H1 (cell line): ENCODE measurements around the gene TMEM245. TPM values are rescaled to one million over a fixed set of nuclear protein-coding genes. Genes with fewer than 3 reads are reported as not detected.

Experiments used
- CTCF ChIA-PET: fragments of 300-600 bp; sonication (Branson Sonifier 250); formaldehyde crosslinking; loops from one replicate; lab custom pipeline; 2021; ENCODE audit not compliant: partially characterized antibody; lab: Charles Lee
- POLR2A ChIA-PET: fragments of 300-600 bp; sonication (Branson Sonifier 250); formaldehyde crosslinking; loops from one replicate; lab custom pipeline; 2021; ENCODE audit warnings: inconsistent platforms; ENCODE audit not compliant: partially characterized antibody; lab: Charles Lee
- DNase-seq, 2 experiments: peaks; one replicate each; pipeline versions ENCODE4 v3.0.0 to v3.0.0-alpha.2; 2010 to 2022; ENCODE audit warnings: low spot score in 2 of 2, low read depth in 1 of 2, mixed read lengths in 1 of 2
- FAIRE-seq: peaks from 2 replicates; lab custom pipeline; 2011; peaks lifted over from hg19 to GRCh38; lab: Jason Lieb, UNC
- H2AFZ ChIP-seq: 2 replicates; pipeline ENCODE4 v1.8.1; 2012; ENCODE audit warnings: low read length, inconsistent platforms
- H2AK5ac ChIP-seq: 2 replicates; pipeline ENCODE4 v1.6.1; 2013; ENCODE audit warnings: low read depth, low read length
- H2BK120ac ChIP-seq: replicated peaks from 2 replicates; pipeline ENCODE3; 2013; ENCODE audit warnings: low read depth, low read length, inconsistent platforms
- H2BK12ac ChIP-seq: 2 replicates; pipeline ENCODE4 v1.6.1; 2013; ENCODE audit warnings: low read depth, low read length
- H2BK15ac ChIP-seq: 2 replicates; pipeline ENCODE4 v1.6.1; 2013; ENCODE audit warnings: low read length
- H2BK20ac ChIP-seq: 2 replicates; pipeline ENCODE4 v1.6.1; 2013; ENCODE audit warnings: low read length
- H2BK5ac ChIP-seq: 2 replicates; pipeline ENCODE4 v1.6.1; 2013; ENCODE audit warnings: low read depth, low read length
- H3K14ac ChIP-seq: 2 replicates; pipeline ENCODE4 v1.6.1; 2013; ENCODE audit warnings: inconsistent platforms; ENCODE audit not compliant: insufficient read length
- H3K18ac ChIP-seq: 2 replicates; pipeline ENCODE4 v1.6.1; 2013; ENCODE audit warnings: low read length; ENCODE audit errors: extremely low read depth
- H3K23ac ChIP-seq: 2 replicates; pipeline ENCODE4 v1.6.1; 2013; ENCODE audit warnings: inconsistent platforms; ENCODE audit not compliant: insufficient read length
- H3K23me2 ChIP-seq: 2 replicates; pipeline ENCODE4 v1.6.1; 2013; ENCODE audit warnings: low read depth, low read length
- H3K27ac ChIP-seq: 2 replicates; pipeline ENCODE4 v1.6.1; 2011; ENCODE audit warnings: low read depth, low read length, inconsistent platforms
- H3K27me3 ChIP-seq, 4 experiments: replicated peaks in 1 of 4; 1 replicate in 1 of 4; 2 replicates in 3 of 4; pipeline versions ENCODE4 v1.6.1 to v1.8.1; 2011 to 2013; ENCODE audit warnings: low read length in 3 of 4, mild to moderate bottlenecking in 3 of 4, inconsistent platforms in 2 of 4, mixed read lengths in 2 of 4, moderate library complexity in 1 of 4; ENCODE audit not compliant: control insufficient read depth in 3 of 4, insufficient read depth in 3 of 4; ENCODE audit errors: extremely low read depth in 1 of 4
- H3K36me3 ChIP-seq, 4 experiments: 2 replicates each; pipeline versions ENCODE4 v1.6.1 to v1.8.1; 2011 to 2013; ENCODE audit warnings: mild to moderate bottlenecking in 4 of 4, low read length in 3 of 4, moderate library complexity in 2 of 4, control low read depth in 1 of 4, inconsistent platforms in 1 of 4; ENCODE audit not compliant: insufficient read depth in 4 of 4, control insufficient read depth in 2 of 4
- H3K4ac ChIP-seq: replicated peaks from 2 replicates; pipeline ENCODE3; 2013; ENCODE audit warnings: low read length, low read depth, mixed read lengths, inconsistent platforms; ENCODE audit not compliant: insufficient read length
- H3K4me1 ChIP-seq, 4 experiments: replicated peaks in 1 of 4; 1 replicate in 1 of 4; 2 replicates in 3 of 4; pipeline versions ENCODE4 v1.6.1 to v1.8.1; 2011 to 2013; ENCODE audit warnings: low read length in 3 of 4, inconsistent platforms in 2 of 4, mixed read lengths in 1 of 4; ENCODE audit not compliant: insufficient read depth in 4 of 4, control insufficient read depth in 3 of 4
- H3K4me2 ChIP-seq, 2 experiments: 2 replicates each; pipeline versions ENCODE4 v1.6.1 to v1.8.1; 2011 to 2013; ENCODE audit warnings: low read depth in 2 of 2, low read length in 2 of 2, control low read depth in 1 of 2, inconsistent platforms in 1 of 2, mild to moderate bottlenecking in 1 of 2; ENCODE audit not compliant: insufficient read depth in 1 of 2
- H3K4me3 ChIP-seq, 4 experiments: fragments of 200-600, 300-600 bp in 1 of 4; sonication (generic), shearing (Covaris generic), sonication (Bioruptor Twin) in 1 of 4; 2 replicates each; pipeline versions ENCODE4 v1.5.1 to v1.8.1; 2011 to 2016; ENCODE audit warnings: low read length in 4 of 4, low read depth in 3 of 4, control low read depth in 2 of 4, inconsistent platforms in 2 of 4, mild to moderate bottlenecking in 2 of 4, mixed read lengths in 1 of 4, moderate library complexity in 1 of 4; ENCODE audit not compliant: insufficient read depth in 2 of 4; ENCODE audit errors: extremely low read depth in 1 of 4
- H3K56ac ChIP-seq: replicated peaks from 2 replicates; pipeline ENCODE3; 2013; ENCODE audit warnings: low read depth, mild to moderate bottlenecking, mixed read lengths, low read length, inconsistent platforms; ENCODE audit not compliant: insufficient read length
- H3K79me1 ChIP-seq: 2 replicates; pipeline ENCODE4 v1.6.1; 2013; ENCODE audit warnings: low read depth, low read length, control low read depth
- H3K79me2 ChIP-seq, 2 experiments: 2 replicates each; pipeline versions ENCODE4 v1.6.1 to v1.8.1; 2012 to 2013; ENCODE audit warnings: low read length in 2 of 2, mild to moderate bottlenecking in 2 of 2, inconsistent platforms in 1 of 2; ENCODE audit not compliant: insufficient read depth in 2 of 2, control insufficient read depth in 1 of 2
- H3K9ac ChIP-seq, 4 experiments: replicated peaks in 1 of 4; 1 replicate in 1 of 4; 2 replicates in 3 of 4; pipeline versions ENCODE4 v1.6.1 to v1.8.1; 2011 to 2013; ENCODE audit warnings: low read depth in 3 of 4, low read length in 3 of 4, control low read depth in 2 of 4, mild to moderate bottlenecking in 2 of 4, moderate library complexity in 2 of 4, inconsistent platforms in 1 of 4; ENCODE audit errors: extremely low read depth in 1 of 4
- H3K9me3 ChIP-seq, 2 experiments: 2 replicates each; pipeline versions ENCODE4 v1.6.1 to v1.8.1; 2012 to 2013; ENCODE audit warnings: mild to moderate bottlenecking in 2 of 2, moderate library complexity in 2 of 2, control low read depth in 1 of 2, inconsistent platforms in 1 of 2, low read depth in 1 of 2, low read length in 1 of 2, mixed read lengths in 1 of 2; ENCODE audit not compliant: insufficient read depth in 2 of 2
- H4K20me1 ChIP-seq, 2 experiments: replicated peaks in 1 of 2; 2 replicates each; pipeline versions ENCODE3 to v1.8.1; 2011 to 2013; ENCODE audit warnings: inconsistent platforms in 2 of 2, low read length in 2 of 2, mild to moderate bottlenecking in 1 of 2; ENCODE audit not compliant: insufficient read depth in 2 of 2, control insufficient read depth in 1 of 2
- H4K5ac ChIP-seq: 2 replicates; pipeline ENCODE4 v1.6.1; 2013; ENCODE audit warnings: low read length, low read depth, mixed read lengths, inconsistent platforms; ENCODE audit not compliant: insufficient read length
- H4K8ac ChIP-seq: 2 replicates; pipeline ENCODE4 v1.8.0; 2013; ENCODE audit warnings: mild to moderate bottlenecking, moderate library complexity, low read length, inconsistent platforms; ENCODE audit not compliant: insufficient read depth; ENCODE audit errors: extremely low read depth
- H4K91ac ChIP-seq: replicated peaks from 2 replicates; pipeline ENCODE3; 2013; ENCODE audit warnings: low read length, mixed read lengths, inconsistent platforms; ENCODE audit not compliant: insufficient read length
- BACH1 ChIP-seq: IDR thresholded peaks from 2 replicates; pipeline ENCODE4 v1.6.1; 2012; ENCODE audit warnings: low read length, improper control_type of control experiment
- BCL11A ChIP-seq, 2 experiments: IDR thresholded peaks; one replicate each; pipeline ENCODE4 v1.6.1; 2011; ENCODE audit warnings: low read depth in 2 of 2, low read length in 2 of 2, mild to moderate bottlenecking in 2 of 2
- CHD1 ChIP-seq: IDR thresholded peaks from 2 replicates; pipeline ENCODE4 v1.6.1; 2012; ENCODE audit warnings: low read depth, low read length, improper control_type of control experiment
- CREB1 ChIP-seq: IDR thresholded peaks from 2 replicates; pipeline ENCODE4 v1.6.1; 2012; ENCODE audit warnings: inconsistent platforms
- HDAC2 ChIP-seq, 2 experiments: fragments of 300-600 bp in 1 of 2; sonication (generic) in 1 of 2; IDR thresholded peaks; 2 replicates each; pipeline ENCODE4 v1.6.1; 2011 to 2012; ENCODE audit warnings: low read depth in 2 of 2, low read length in 2 of 2, mild to moderate bottlenecking in 2 of 2, moderate library complexity in 2 of 2, borderline replicate concordance in 1 of 2, inconsistent platforms in 1 of 2
- JUN ChIP-seq: IDR thresholded peaks from 2 replicates; pipeline ENCODE4 v1.6.1; 2011; ENCODE audit warnings: low read depth, mild to moderate bottlenecking, improper control_type of control experiment, low read length
- MAX ChIP-seq: IDR thresholded peaks from 2 replicates; pipeline ENCODE4 v1.6.1; 2012; ENCODE audit warnings: inconsistent platforms
- POLR2AphosphoS5 ChIP-seq: IDR thresholded peaks from 2 replicates; pipeline ENCODE4 v1.6.1; 2011; ENCODE audit warnings: low read depth, low read length
- RAD21 ChIP-seq, 2 experiments: IDR thresholded peaks in 1 of 2; conservative IDR thresholded peaks in 1 of 2; 2 replicates each; pipeline ENCODE4 v1.6.1; 2011; ENCODE audit warnings: low read depth in 2 of 2, low read length in 2 of 2, improper control_type of control experiment in 1 of 2, inconsistent platforms in 1 of 2, mild to moderate bottlenecking in 1 of 2, moderate library complexity in 1 of 2
- RFX5 ChIP-seq: IDR thresholded peaks from 2 replicates; pipeline ENCODE4 v1.6.1; 2011; ENCODE audit warnings: low read depth, low read length, improper control_type of control experiment, borderline replicate concordance
- RNF2 ChIP-seq: fragments of 200-900, 300-1000 bp; sonication (generic); IDR thresholded peaks from 2 replicates; pipeline ENCODE4 v1.7.1; 2016; ENCODE audit warnings: borderline replicate concordance, low read depth, mild to moderate bottlenecking, antibody characterized with exemption, low read length; ENCODE audit not compliant: poor library complexity, severe bottlenecking; ENCODE audit errors: missing control alignments
- SAP30 ChIP-seq: fragments of 300-600 bp; sonication (generic); IDR thresholded peaks from 2 replicates; pipeline ENCODE4 v1.7.1; 2012; ENCODE audit warnings: low read length, moderate library complexity, mild to moderate bottlenecking, inconsistent platforms; ENCODE audit not compliant: insufficient read depth, insufficient replicate concordance
- SUZ12 ChIP-seq: fragments of 200-600 bp; sonication (generic); IDR thresholded peaks from 2 replicates; pipeline ENCODE4 v1.6.1; 2012; ENCODE audit warnings: mild to moderate bottlenecking, inconsistent platforms, low read length, moderate library complexity, mixed read lengths
- TCF12 ChIP-seq: IDR thresholded peaks from 2 replicates; pipeline ENCODE4 v1.6.1; 2011; ENCODE audit warnings: low read depth, mild to moderate bottlenecking, low read length
- WGBS, 2 experiments: shearing (Covaris generic) in 1 of 2; methylation state at CpG; one replicate each; pipeline versions ENCODE4 v1.1.6 to v1.1.7; 2013 to 2015; ENCODE audit warnings: low lambda C conversion rate in 2 of 2, mixed read lengths in 2 of 2, inconsistent platforms in 1 of 2, low coverage in 1 of 2, missing lambda C conversion rate in 1 of 2; ENCODE audit not compliant: insufficient replicate concordance in 2 of 2, insufficient coverage in 1 of 2, insufficient read length in 1 of 2; ENCODE audit errors: extremely low coverage in 1 of 2, missing lambda C conversion rate in 1 of 2; 5-methylcytosine and 5-hydroxymethylcytosine counted together
- polyA plus RNA-seq, 7 experiments: library from polyadenylated mRNA; depleted of rRNA in 3 of 7; stranded (reverse) in 5 of 7; unstranded in 2 of 7; fragments of >200 nt in 5 of 7; fragments of 200-250 nt in 2 of 7; gene quantifications; 1 replicate in 5 of 7; 2 replicates in 1 of 7; 4 replicates in 1 of 7; pipeline versions ENCODE4 v1.2.1 to v1.2.3, GENCODE V29; 2011 to 2013; ENCODE audit warnings: missing spikeins in 2 of 7, mixed read lengths in 2 of 7
- total RNA-seq: library from RNA; stranded (reverse); fragmentation: NEBNext Ultra II Directional; extraction: Animal tissue kit (Norgen Biotek cat#: 25700); gene quantifications from 2 replicates; pipeline ENCODE4 v1.2.1, GENCODE V29; 2021

TMEM245 gene
- total and polyA plus RNA-seq, 2 of the 8 experiments (the other 6 are each of a cell fraction or from before 2014, with no cell fraction given) = 44.3 to 45.8 TPM

- Histone ChIP-seq H4K20me1 (peaks cover 0 to 2% of the 10 kb centered on the region in 2 experiments), H4K91ac (no peak overlapping the region), H3K14ac (no peak overlapping the region), H3K23ac (no peak overlapping the region), H2BK12ac (no peak overlapping the region), H2BK5ac (no peak overlapping the region), H3K4me2 (no peak overlapping the region), H2BK120ac (no peak overlapping the region), H4K5ac (no peak overlapping the region), H2BK20ac (no peak overlapping the region), H3K79me2 (no peaks in the 10 kb centered on the region), H3K4me3 (no peak overlapping the region), H2BK15ac (no peak overlapping the region), H2AK5ac (no peak overlapping the region), H4K8ac (no peak overlapping the region), H3K9me3 (no peaks in the 10 kb centered on the region), H3K79me1 (0 out of 2 replicates have a peak, but pooled peaks cover 2% of the 10 kb centered on the region), H3K9ac (no peak overlapping the region), H3K18ac (no peak overlapping the region), H2AFZ (no peak overlapping the region), H3K4ac (no peak overlapping the region), H3K23me2 (no peaks in the 10 kb centered on the region), H3K4me1 (no peaks in the 10 kb centered on the region), H3K27ac (no peak overlapping the region), H3K56ac (no peak overlapping the region), H3K27me3 (no peaks in the 10 kb centered on the region), H3K36me3 (peaks cover 3 to 30% (median 14%) of the 10 kb centered on the region in 4 experiments; a peak in 6 of 8 replicates)
- FAIRE-seq (no peak), DNase-seq (no peak)
- ChIA-PET CTCF (no interaction called here), POLR2A (no interaction called here)
- WGBS, 2 experiments = 87% methylated on average over 3 of the region's 3 CpGs; no CpG with 5 or more reads in 1 of the 2 experiments
- TF ChIP-seq HDAC2 (IDR thresholded peaks at IDR 0.05; ENCODE audit: borderline replicate concordance in 1 of 2, low read depth in 2 of 2, low read length in 2 of 2) = no peak
- TF ChIP-seq SAP30 = no peak
- TF ChIP-seq RNF2 = no peak
- no peak for TF ChIP-seq SUZ12
- no peak for TF ChIP-seq JUN
- no peak for TF ChIP-seq MAX
- TF ChIP-seq POLR2AphosphoS5 = no peak
- TF ChIP-seq BCL11A (IDR thresholded peaks at IDR 0.05; ENCODE audit: low read depth in 2 of 2, low read length in 2 of 2) = no peak
- TF ChIP-seq CREB1 = no peak
- TF ChIP-seq RFX5 = no peak
- no peak for TF ChIP-seq TCF12
- no peak for TF ChIP-seq BACH1
- TF ChIP-seq RAD21 (IDR thresholded peaks at IDR 0.05 in 1 of 2, conservative IDR thresholded peaks at IDR 0.05 in 1 of 2; ENCODE audit: low read depth in 2 of 2, low read length in 2 of 2) = no peak
- no peak for TF ChIP-seq CHD1
Measured at GRCh38 chr9:109031241-109031640, 88.5 kb downstream of the TMEM245 start.
